GM18868 (cell line): ENCODE results near the gene METTL17.

ENCODE experiments used
- ATAC-seq: cut with Tn5 transposase; IDR thresholded peaks from one replicate; pipeline ENCODE4 v1.9.1; 2021; ENCODE audit warnings: mild to moderate bottlenecking, moderate library complexity; ENCODE audit not compliant: unreplicated experiment

METTL17 gene

DNA sequence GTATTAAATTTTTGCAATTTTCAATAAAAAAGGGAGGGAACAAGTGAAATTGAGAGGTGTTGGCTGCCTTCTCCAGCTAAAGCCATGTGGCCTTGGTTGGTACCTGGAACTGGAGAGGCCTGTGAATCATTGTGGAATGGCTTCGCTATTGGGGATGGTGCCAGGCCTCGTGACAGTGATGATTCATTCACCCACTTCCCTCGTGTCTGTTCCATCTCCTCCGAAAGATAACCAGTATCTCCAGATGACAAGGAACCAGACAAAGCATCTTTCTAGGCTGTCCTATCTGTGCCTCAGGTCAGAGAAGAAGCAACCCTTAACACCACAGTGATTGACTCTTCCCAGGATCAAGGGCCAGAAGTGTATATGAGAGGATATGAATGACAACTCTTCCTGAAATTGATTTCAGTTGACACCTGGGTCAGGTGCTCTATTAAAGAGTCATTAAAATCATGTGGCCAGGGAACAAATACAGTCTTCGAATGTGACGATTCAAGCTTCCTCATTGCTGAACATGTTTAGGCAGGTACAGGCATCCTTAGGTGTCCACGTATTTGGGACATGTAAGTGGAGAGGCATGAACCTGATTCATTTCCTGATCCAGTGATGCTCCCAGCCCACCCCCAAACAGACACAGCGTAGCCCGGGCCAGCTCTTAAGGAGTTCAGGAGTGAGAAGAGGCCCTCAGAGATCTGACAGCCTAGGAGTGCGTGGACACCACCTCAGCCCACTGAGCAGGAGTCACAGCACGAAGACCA is 52.1 kb downstream of the METTL17 start, which contains the start of gene RNASE7:
Gene RNASE7 (plus strand): TSS at position 687 of the 758 bp plus-strand sequence. CDS start 631 bp downstream, outside the sequence.
- ATAC-seq: no peak

DNA sequence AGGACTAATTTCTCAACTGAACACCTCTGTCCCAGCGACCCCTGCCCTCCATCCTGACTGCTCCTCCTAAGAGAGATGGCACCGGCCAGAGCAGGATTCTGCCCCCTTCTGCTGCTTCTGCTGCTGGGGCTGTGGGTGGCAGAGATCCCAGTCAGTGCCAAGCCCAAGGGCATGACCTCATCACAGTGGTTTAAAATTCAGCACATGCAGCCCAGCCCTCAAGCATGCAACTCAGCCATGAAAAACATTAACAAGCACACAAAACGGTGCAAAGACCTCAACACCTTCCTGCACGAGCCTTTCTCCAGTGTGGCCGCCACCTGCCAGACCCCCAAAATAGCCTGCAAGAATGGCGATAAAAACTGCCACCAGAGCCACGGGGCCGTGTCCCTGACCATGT is 53.1 kb downstream of the METTL17 start:
- no peak for ATAC-seq

DNA sequence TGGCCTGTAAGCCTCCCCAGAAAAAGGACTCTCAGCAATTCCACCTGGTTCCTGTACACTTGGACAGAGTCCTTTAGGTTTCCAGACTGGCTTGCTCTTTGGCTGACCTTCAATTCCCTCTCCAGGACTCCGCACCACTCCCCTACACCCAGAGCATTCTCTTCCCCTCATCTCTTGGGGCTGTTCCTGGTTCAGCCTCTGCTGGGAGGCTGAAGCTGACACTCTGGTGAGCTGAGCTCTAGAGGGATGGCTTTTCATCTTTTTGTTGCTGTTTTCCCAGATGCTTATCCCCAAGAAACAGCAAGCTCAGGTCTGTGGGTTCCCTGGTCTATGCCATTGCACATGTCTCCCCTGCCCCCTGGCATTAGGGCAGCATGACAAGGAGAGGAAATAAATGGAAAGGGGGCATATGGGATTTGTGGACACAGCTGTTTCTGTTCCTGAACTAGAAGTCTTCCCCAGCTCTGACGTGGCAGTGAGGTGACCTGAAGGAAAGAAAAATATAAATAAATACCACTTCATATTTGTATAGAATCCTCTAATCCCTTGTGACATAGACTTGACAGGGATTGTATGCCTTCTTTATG is 53.7 kb downstream of the METTL17 start:
- no peak for ATAC-seq

DNA sequence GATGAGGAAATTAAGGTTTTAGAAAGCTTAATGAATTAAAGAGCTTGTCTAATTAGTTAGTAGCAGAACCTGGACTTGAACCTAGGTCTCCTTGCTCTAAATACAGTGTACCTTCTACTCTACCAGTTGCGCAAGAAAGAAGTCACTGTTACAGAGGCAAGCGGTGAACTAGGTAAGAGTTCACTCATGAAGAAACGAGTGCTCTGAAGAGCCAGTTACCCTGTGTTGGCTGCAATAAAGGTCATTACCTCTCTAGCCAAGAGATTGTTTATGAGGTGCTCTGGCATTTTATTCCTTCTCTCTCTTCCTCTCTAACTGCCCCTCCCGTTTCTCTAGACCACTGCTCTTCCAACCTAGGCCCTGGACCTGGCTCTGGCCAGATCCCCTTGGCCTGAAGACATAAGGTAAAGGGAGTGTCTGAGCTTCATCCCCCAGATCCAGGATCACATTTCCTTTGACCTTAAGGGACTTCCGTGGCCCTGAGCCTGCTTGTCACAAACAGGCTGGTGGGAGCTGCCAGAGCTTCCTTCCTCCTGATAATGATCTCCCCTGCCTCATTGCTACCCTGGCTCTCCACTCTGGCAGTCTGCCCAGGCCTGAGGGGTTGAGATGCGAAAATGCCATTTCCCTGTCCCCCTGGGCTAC is 54.3 kb downstream of the METTL17 start:
- ATAC-seq: no peak
